Fibroblast of villous mesenchyme (primary cell): ENCODE data around the gene SLC35F6. TPM values are rescaled to one million over a fixed set of nuclear protein-coding genes. Genes with fewer than 3 reads are reported as not detected.
"Not testable (repeated sequence)": the region's sequence is repeated elsewhere in the genome, so short reads cannot be mapped to it uniquely, and the experiment has no call there.

Experiments
- DNase-seq: peaks from one replicate; pipeline ENCODE4 v3.0.0-alpha.2; 2010; ENCODE audit warnings: low read depth
- H3K4me3 ChIP-seq: 2 replicates; pipeline ENCODE4 v1.5.1; 2011; ENCODE audit warnings: low read depth, mild to moderate bottlenecking, low read length
- CTCF ChIP-seq: IDR thresholded peaks from 2 replicates; pipeline ENCODE4 v1.5.1; 2012; ENCODE audit warnings: low read depth, mild to moderate bottlenecking, low read length; ENCODE audit not compliant: insufficient read depth
- total RNA-seq: library from RNA; depleted of rRNA; stranded (reverse); fragments of >200 nt; gene quantifications from 2 replicates; pipeline ENCODE4 v1.2.3, GENCODE V29; 2012

Gene SLC35F6
- total RNA-seq, 1 donor = 87.2 TPM

- no peak for TF ChIP-seq CTCF
- DNase-seq = no peak
- H3K4me3 ChIP-seq = peak overlapping the region; percentile 64
Measured at GRCh38 chr2:26784570-26785234, 20.6 kb downstream of the SLC35F6 start.

- peak; percentile 22 for TF ChIP-seq CTCF
- DNase-seq = peak; percentile 100
- peak within 1 kb of the TSS; percentile 84 for H3K4me3 ChIP-seq
Measured at GRCh38 chr2:26785431-26786206, 21.5 kb downstream of the SLC35F6 start, which contains the start of gene CENPA. TSS of gene CENPA (plus strand) at chr2:26786056. CDS start at chr2:26786197, 141 bp downstream.

- peak; percentile 28 for DNase-seq
- H3K4me3 ChIP-seq = peak overlapping the region; percentile 84
- TF ChIP-seq CTCF = no peak
Measured at GRCh38 chr2:26786207-26787028, 22.3 kb downstream of the SLC35F6 start.

GRCh38 chr2:26792720-26793119 is 28.6 kb downstream of the SLC35F6 start:
- H3K4me3 ChIP-seq = no peak overlapping the region
- no peak for TF ChIP-seq CTCF
- DNase-seq = no peak

GRCh38 chr2:26793518-26793917 is 29.4 kb downstream of the SLC35F6 start:
- no peak for DNase-seq
- H3K4me3 ChIP-seq = no peak overlapping the region
- TF ChIP-seq CTCF = no peak

GRCh38 chr2:26795135-26795534 is 31.1 kb downstream of the SLC35F6 start:
- not testable (repeated sequence) for H3K4me3 ChIP-seq, DNase-seq

- no peak for DNase-seq
- TF ChIP-seq CTCF = no peak
- no peak overlapping the region for H3K4me3 ChIP-seq
Measured at GRCh38 chr2:26801328-26801727, 37.2 kb downstream of the SLC35F6 start.
